ENCODE data around the gene RBBP6.
"Not testable (repeated sequence)": the region's sequence is repeated elsewhere in the genome, so short reads cannot be mapped to it uniquely, and the experiment has no call there.

The RBBP6 gene, protein sequence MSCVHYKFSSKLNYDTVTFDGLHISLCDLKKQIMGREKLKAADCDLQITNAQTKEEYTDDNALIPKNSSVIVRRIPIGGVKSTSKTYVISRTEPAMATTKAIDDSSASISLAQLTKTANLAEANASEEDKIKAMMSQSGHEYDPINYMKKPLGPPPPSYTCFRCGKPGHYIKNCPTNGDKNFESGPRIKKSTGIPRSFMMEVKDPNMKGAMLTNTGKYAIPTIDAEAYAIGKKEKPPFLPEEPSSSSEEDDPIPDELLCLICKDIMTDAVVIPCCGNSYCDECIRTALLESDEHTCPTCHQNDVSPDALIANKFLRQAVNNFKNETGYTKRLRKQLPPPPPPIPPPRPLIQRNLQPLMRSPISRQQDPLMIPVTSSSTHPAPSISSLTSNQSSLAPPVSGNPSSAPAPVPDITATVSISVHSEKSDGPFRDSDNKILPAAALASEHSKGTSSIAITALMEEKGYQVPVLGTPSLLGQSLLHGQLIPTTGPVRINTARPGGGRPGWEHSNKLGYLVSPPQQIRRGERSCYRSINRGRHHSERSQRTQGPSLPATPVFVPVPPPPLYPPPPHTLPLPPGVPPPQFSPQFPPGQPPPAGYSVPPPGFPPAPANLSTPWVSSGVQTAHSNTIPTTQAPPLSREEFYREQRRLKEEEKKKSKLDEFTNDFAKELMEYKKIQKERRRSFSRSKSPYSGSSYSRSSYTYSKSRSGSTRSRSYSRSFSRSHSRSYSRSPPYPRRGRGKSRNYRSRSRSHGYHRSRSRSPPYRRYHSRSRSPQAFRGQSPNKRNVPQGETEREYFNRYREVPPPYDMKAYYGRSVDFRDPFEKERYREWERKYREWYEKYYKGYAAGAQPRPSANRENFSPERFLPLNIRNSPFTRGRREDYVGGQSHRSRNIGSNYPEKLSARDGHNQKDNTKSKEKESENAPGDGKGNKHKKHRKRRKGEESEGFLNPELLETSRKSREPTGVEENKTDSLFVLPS (N-terminal part only)

DNA sequence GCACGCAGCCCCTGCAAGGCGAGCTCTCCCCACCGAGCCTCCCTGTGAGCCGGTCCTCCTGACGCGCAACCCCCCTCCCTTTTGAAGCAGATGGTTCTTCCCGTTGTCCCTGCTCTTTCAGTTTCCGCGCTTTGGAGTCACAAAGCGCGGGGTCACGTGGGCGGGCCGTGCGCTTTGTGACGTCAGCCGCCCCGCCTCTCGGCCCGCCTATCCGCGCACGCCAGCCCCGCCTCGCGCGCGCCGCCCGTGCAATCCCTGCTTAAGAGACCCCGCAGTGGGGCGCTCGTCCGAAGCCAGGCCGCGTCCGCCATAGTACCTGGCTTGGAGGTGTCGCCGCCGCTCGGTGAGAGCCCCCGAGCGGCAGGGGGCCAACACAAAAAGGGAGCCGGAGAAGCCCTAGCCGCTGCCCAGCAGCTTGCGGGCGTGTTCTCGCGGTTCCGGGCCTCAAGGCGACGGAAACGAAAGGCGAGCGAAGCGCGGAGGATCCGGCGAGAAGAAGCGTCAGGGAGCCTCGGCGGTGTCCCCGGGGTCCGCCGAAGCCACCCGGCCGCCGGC is at the start of gene RBBP6:
Gene RBBP6, plus strand, starts transcription at position 272 of the 555 bp plus-strand sequence. CDS start 1,061 bp downstream, outside the sequence.
- peak; percentile 85 to 92 for DNase-seq (ENCODE audit: low spot score in 2 of 2)
- H3K36me3 Mint-ChIP-seq (ENCODE audit: insufficient read depth), result peaks cover 22% of the 10 kb centered on the region
- ATAC-seq (replicated peaks; ENCODE audit: extremely low read depth, poor library complexity, severe bottlenecking), result peak; percentile 91
- H3K4me1 Mint-ChIP-seq, result peaks cover 42% of the 10 kb centered on the region
- H3K9me3 Mint-ChIP-seq, result no peaks in the 10 kb centered on the region
- peak within 1 kb of the TSS; percentile 100 for H3K27ac Mint-ChIP-seq (ENCODE audit: low read depth)
- H3K4me3 Mint-ChIP-seq, result peak within 1 kb of the TSS; percentile 100
- H3K27me3 Mint-ChIP-seq, result no peaks in the 10 kb centered on the region

DNA sequence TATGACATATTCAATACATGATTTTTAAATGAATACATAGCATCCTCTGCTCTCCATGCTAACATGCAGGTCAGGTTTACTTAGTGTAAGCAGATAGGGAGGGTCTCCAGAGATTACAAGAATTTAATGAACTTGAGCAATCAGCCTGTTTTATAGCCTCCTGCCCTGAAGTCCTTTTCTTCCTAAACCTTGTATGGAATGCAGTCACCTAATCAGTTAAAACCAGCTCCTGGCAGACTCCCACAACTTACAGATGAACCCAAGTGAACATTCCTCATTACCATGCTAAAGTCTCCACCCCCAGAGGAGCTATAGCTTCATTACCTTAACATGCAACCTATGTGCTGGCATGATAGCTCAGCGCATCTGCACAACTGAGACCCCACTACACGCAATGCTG is 48.5 kb upstream of the RBBP6 start:
- ATAC-seq (replicated peaks; ENCODE audit: extremely low read depth, poor library complexity, severe bottlenecking), result no peak
- DNase-seq (ENCODE audit: low spot score in 2 of 2), result no peak
- Mint-ChIP-seq H3K36me3 (ENCODE audit: insufficient read depth) (no peaks in the 10 kb centered on the region), H3K27ac (ENCODE audit: low read depth) (no peak overlapping the region), H3K4me1 (no peaks in the 10 kb centered on the region), H3K4me3 (no peak overlapping the region), H3K27me3 (peaks cover 38% of the 10 kb centered on the region), H3K9me3 (no peaks in the 10 kb centered on the region)

DNA sequence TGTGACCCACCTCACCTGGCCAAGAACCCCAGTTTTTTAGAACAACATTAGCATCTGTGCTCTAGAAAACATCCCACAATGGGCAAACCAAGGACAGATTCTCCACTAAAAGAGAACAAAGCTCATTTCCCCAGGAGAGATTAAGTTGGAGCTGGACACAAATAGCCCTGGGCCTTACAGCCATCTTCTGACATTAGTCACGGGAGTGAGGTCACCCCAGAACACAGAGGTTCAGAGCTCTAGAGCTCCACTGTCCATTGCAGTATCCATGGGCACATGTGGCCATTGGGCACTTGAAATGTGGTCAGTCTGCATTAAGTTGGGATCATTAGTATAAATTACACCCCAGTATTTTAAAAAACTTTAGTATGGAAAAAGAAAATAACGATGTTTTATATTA is 47.6 kb upstream of the RBBP6 start:
- Mint-ChIP-seq H3K27me3 (peaks cover 38% of the 10 kb centered on the region), H3K9me3 (no peaks in the 10 kb centered on the region)

DNA sequence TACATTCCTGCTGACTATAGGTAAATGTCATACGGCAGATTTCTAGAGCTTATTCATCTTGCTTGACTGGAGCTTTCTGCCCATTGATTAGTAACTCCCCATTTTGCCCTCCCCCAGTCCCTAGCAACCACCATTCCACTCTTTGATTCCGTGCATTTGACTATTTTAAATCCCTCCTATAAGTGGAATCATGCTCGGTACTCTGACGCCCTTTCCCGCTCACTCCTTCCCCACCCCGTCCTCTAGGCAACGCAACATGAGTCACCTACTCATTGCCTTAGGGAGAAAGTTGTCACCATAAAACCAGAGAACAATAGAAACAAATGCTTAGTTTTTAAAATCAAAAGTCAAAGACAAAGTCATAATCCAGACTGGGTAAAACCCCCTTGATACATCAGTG is 45.5 kb upstream of the RBBP6 start:
- no peaks in the 10 kb centered on the region for H3K9me3 Mint-ChIP-seq
- no peak overlapping the region for H3K27ac Mint-ChIP-seq (ENCODE audit: low read depth)
- H3K4me1 Mint-ChIP-seq, result no peaks in the 10 kb centered on the region
- peaks cover 30% of the 10 kb centered on the region for H3K27me3 Mint-ChIP-seq
- H3K4me3 Mint-ChIP-seq, result no peak overlapping the region
- no peak for ATAC-seq (replicated peaks; ENCODE audit: extremely low read depth, poor library complexity, severe bottlenecking)
- DNase-seq (ENCODE audit: low spot score in 2 of 2), result no peak
- H3K36me3 Mint-ChIP-seq (ENCODE audit: insufficient read depth), result no peaks in the 10 kb centered on the region

More for the DNA sequence above, 47.6 kb upstream of the RBBP6 start:
- DNase-seq (ENCODE audit: low spot score in 2 of 2) (no peak), ATAC-seq (replicated peaks; ENCODE audit: extremely low read depth, poor library complexity, severe bottlenecking) (no peak)
- no peak overlapping the region for H3K27ac Mint-ChIP-seq (ENCODE audit: low read depth)
- H3K36me3 Mint-ChIP-seq (ENCODE audit: insufficient read depth), result no peaks in the 10 kb centered on the region
- no peaks in the 10 kb centered on the region for H3K4me1 Mint-ChIP-seq
- no peak overlapping the region for H3K4me3 Mint-ChIP-seq

DNA sequence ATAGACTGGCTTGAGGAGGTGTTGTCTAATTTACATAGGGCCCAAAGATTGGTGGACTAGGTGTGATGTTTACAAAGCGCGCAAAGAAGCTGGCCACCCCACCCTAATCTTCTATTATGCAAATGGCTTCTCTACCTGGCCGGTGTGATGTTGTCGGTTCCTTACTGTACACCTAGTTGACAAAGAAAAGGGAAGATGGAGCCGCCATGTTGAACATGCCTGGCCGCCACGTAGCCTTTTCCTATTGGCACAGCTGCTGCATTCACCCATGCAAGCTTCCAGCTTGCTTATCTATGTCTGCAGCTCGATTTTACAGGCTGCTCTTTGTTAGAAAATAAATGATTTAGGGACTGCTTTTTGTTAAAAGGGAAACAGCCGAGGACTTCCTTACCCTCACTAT is 44.2 kb upstream of the RBBP6 start:
- ATAC-seq (replicated peaks; ENCODE audit: extremely low read depth, poor library complexity, severe bottlenecking); H3K4me1 Mint-ChIP-seq; H3K36me3 Mint-ChIP-seq (ENCODE audit: insufficient read depth); H3K4me3 Mint-ChIP-seq; H3K9me3 Mint-ChIP-seq; H3K27ac Mint-ChIP-seq (ENCODE audit: low read depth); DNase-seq (ENCODE audit: low spot score in 2 of 2): not testable (repeated sequence)
- peaks cover 16% of the 10 kb centered on the region for H3K27me3 Mint-ChIP-seq

DNA sequence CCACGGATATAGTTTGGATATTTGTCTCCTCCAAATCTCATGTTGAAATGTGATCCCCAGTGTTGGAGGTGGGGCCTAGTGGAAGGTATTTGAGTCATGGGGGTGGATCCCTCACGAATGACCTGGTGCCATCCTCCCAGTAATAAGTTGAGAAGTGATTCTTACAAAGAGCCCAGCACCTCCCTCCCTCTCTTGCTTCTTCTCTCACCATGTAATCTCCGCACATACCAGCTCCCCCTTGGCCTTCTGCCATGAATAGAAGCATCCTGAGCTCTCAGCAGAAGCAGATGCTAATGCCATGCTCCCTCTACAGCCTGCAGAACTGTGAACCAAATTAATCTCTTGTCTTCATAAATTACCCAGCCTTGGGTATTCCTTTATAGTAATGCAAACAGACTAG is 41.9 kb upstream of the RBBP6 start:
- no peak overlapping the region for H3K4me3 Mint-ChIP-seq
- H3K4me1 Mint-ChIP-seq, result no peaks in the 10 kb centered on the region
- H3K36me3 Mint-ChIP-seq (ENCODE audit: insufficient read depth), result no peaks in the 10 kb centered on the region
- no peak overlapping the region for H3K27ac Mint-ChIP-seq (ENCODE audit: low read depth)
- H3K9me3 Mint-ChIP-seq, result no peaks in the 10 kb centered on the region
- no peak for ATAC-seq (replicated peaks; ENCODE audit: extremely low read depth, poor library complexity, severe bottlenecking)
- DNase-seq (ENCODE audit: low spot score in 2 of 2), result no peak
- peaks cover 10% of the 10 kb centered on the region for H3K27me3 Mint-ChIP-seq

DNA sequence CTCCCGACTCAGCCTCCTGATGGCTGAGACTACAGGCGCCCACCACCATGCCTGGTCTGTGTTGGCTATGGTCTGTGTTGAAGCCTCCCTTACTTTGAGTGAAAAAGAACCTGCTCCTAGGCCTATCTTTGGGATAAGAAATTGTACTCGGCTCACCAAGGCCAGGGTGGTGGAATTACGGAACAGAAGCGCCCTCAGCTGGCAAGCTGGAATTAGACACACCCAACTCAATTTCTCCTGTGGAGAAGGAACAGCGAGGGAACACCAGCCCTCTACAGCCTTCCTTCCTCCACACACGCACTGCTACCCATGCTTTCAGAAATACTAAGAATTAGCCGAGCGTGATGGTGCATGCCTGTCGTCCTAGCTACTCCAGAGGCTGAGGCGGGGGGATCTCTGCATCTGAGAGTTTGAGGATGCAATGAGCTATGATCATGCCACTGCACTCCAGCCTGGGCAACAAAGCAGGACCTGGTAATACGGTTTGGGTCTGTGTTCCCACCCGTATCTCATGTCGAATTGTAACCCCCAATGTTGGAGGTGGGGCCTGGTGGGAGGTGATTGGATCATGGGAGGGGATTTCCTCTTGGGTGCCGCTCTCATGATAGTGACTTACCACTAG is 40.1 kb upstream of the RBBP6 start:
- Mint-ChIP-seq H3K4me1 (no peaks in the 10 kb centered on the region), H3K27me3 (peaks cover 19% of the 10 kb centered on the region), H3K27ac (ENCODE audit: low read depth) (no peak overlapping the region), H3K4me3 (no peak overlapping the region), H3K36me3 (ENCODE audit: insufficient read depth) (no peaks in the 10 kb centered on the region), H3K9me3 (no peaks in the 10 kb centered on the region)
- ATAC-seq (replicated peaks; ENCODE audit: extremely low read depth, poor library complexity, severe bottlenecking) (no peak), DNase-seq (ENCODE audit: low spot score in 2 of 2) (no peak)

DNA sequence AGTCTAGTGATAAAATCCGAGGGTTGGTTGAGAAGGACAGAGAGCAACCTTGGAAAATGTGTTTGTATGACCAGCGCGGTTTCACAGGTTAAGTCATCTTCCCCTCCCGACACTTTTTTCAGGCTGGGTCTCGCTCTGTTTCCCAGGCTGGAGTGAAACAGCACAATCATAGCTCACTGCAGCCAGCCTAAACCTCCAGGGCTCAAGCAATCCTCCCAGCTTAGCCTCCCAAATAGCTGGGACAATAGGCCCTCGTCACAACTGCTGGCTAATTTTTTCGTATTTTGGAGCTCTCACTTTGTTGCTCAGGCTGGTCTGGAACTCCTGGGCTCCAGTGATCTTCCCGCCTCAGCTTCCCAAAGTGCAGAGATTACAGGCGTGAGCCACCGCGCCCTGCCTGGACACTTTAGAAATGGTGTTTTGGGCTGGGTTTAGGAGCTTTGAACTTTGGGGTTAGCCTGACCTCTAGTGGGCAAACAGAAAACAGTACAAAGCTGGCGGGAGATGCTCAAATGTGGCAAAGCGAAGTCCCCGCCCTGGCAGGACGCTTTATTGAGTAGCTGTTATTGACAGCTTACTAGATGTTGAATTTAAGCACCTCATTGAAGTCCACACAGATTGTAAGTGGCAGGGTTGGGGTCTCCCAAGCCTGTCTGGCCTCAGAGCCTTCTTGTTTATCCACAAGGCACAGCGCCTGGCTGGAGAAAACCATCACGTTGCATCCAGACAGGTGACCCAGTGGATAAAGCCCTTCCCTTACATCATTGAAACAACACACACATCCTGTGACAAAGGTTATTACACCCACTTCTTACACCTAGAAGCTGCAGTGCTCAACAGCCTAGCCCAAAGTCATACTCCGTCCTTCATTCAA is 34.7 kb upstream of the RBBP6 start:
- H3K4me1 Mint-ChIP-seq, result no peaks in the 10 kb centered on the region
- H3K27ac Mint-ChIP-seq (ENCODE audit: low read depth), result no peak overlapping the region
- ATAC-seq (replicated peaks; ENCODE audit: extremely low read depth, poor library complexity, severe bottlenecking) (peak; percentile 81), DNase-seq (ENCODE audit: low spot score in 2 of 2) (peak in 1 of 2 donors; percentile 34)
- no peak overlapping the region for H3K4me3 Mint-ChIP-seq
- H3K9me3 Mint-ChIP-seq, result no peaks in the 10 kb centered on the region
- H3K27me3 Mint-ChIP-seq, result peaks cover 44% of the 10 kb centered on the region
- no peaks in the 10 kb centered on the region for H3K36me3 Mint-ChIP-seq (ENCODE audit: insufficient read depth)

DNA sequence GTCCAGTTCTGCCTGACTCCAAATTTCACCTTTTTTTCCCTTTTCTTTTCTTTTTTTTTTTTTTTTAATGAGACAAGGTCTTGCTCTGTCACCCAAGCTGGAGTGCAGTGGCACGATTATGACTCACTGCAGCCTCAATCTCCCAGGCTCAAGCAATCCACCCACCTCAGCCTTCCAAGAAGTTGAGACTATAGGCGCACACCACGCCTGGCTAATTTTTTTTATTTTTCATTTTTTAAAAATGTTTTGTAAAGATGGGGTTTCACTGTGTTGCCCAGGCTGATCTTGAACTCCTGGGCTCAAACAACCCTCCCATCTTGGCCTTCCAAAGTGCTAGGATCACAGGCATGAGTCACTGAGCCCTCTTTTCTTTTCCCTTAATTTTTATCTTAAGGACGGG is 33.4 kb upstream of the RBBP6 start:
- ATAC-seq (replicated peaks; ENCODE audit: extremely low read depth, poor library complexity, severe bottlenecking) (no peak), DNase-seq (ENCODE audit: low spot score in 2 of 2) (no peak)
- Mint-ChIP-seq H3K27me3 (peaks cover 44% of the 10 kb centered on the region), H3K4me1 (no peaks in the 10 kb centered on the region), H3K4me3 (no peak overlapping the region), H3K36me3 (ENCODE audit: insufficient read depth) (no peaks in the 10 kb centered on the region), H3K27ac (ENCODE audit: low read depth) (no peak overlapping the region), H3K9me3 (no peaks in the 10 kb centered on the region)

DNA sequence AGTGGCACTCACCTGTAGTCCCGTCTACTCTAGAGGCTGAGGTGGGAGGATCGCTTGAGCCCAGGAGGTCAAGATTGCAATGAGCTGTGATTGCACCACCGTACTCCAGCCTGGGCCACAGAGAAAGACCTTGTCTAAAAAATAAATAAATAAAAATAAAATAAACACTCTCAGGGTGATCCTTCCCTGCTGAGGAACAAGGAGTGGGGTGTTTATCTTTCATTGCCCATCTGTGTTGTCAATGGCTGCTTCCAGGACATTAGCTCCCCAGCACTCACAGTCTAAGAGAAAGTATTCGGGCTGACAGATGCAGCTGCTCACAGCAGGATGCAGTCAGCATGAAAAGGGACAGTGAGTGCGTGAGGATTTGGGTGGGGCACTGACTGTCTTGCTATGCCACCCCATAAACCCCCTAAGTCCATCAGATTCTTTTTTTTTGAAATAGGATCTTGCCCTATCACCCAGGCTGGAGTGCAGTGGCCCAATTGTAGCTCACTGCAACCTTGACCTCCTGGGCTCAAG is 31.3 kb upstream of the RBBP6 start:
- DNase-seq (ENCODE audit: low spot score in 2 of 2), result no peak
- H3K27ac Mint-ChIP-seq (ENCODE audit: low read depth), result no peak overlapping the region
- no peaks in the 10 kb centered on the region for H3K9me3 Mint-ChIP-seq
- no peaks in the 10 kb centered on the region for H3K36me3 Mint-ChIP-seq (ENCODE audit: insufficient read depth)
- no peak overlapping the region for H3K4me3 Mint-ChIP-seq
- H3K4me1 Mint-ChIP-seq, result no peaks in the 10 kb centered on the region
- ATAC-seq (replicated peaks; ENCODE audit: extremely low read depth, poor library complexity, severe bottlenecking), result no peak
- H3K27me3 Mint-ChIP-seq, result peaks cover 30% of the 10 kb centered on the region

DNA sequence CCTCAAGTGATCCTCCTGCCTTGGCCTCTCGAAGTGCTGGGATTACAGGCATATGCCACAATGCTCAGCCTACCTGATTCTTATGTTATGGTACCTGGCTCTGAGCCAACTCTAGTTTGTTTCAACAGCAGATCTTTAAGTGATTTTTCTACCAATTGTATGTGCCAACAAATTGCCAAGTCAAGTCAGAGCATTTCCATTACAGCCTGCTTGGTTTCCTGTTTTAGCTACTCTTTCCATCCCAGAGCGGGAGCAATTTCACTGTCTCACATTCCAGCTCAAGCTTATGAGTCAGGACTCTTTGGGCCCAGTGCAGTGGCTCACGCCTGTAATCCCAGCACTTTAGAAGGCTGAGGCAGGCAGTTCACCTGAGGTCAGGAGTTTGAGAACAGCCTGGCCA is 30.8 kb upstream of the RBBP6 start:
- peaks cover 25% of the 10 kb centered on the region for H3K27me3 Mint-ChIP-seq
- no peaks in the 10 kb centered on the region for H3K9me3 Mint-ChIP-seq
- no peak for ATAC-seq (replicated peaks; ENCODE audit: extremely low read depth, poor library complexity, severe bottlenecking)
- no peak overlapping the region for H3K27ac Mint-ChIP-seq (ENCODE audit: low read depth)
- DNase-seq (ENCODE audit: low spot score in 2 of 2), result no peak
- no peaks in the 10 kb centered on the region for H3K36me3 Mint-ChIP-seq (ENCODE audit: insufficient read depth)
- H3K4me3 Mint-ChIP-seq, result no peak overlapping the region
- no peaks in the 10 kb centered on the region for H3K4me1 Mint-ChIP-seq

All from central memory CD8-positive, alpha-beta T cell (primary cell).